AG04450 (cell line): ENCODE data around the gene SIRPG. TPM values are rescaled to one million over a fixed set of nuclear protein-coding genes. Genes with fewer than 3 reads are reported as not detected.

Experiments
- CTCF ChIA-PET: fragments of 300-600, 350-600 bp; formaldehyde crosslinking; extraction: SDS; loops from one replicate; lab custom pipeline; 2022; ENCODE audit warnings: antibody characterized with exemption, inconsistent platforms; lab: Charles Lee
- POLR2A ChIA-PET: fragments of 350-600 bp; formaldehyde crosslinking; extraction: SDS; loops from one replicate; lab custom pipeline; 2021; ENCODE audit warnings: antibody characterized with exemption, inconsistent platforms; lab: Yijun Ruan, JAX
- DNase-seq: peaks from one replicate; pipeline ENCODE4 v3.0.0-alpha.2; 2011; ENCODE audit warnings: low read depth, low spot score
- H3K27ac ChIP-seq: one replicate; pipeline ENCODE4 v1.5.1; 2012; ENCODE audit warnings: low read depth, low read length, control low read depth
- H3K27me3 ChIP-seq: one replicate; pipeline ENCODE4 v1.6.0; 2012; ENCODE audit warnings: low read length; ENCODE audit not compliant: control insufficient read depth, insufficient read depth
- H3K4me3 ChIP-seq: 2 replicates; pipeline ENCODE4 v1.5.1; 2011; ENCODE audit warnings: mild to moderate bottlenecking, low read depth, low read length, control low read depth
- H3K9me3 ChIP-seq: 2 replicates; pipeline ENCODE4 v1.5.1; 2012; ENCODE audit warnings: low read length; ENCODE audit not compliant: control insufficient read depth, insufficient read depth
- polyA plus RNA-seq: library from polyadenylated mRNA; depleted of rRNA; stranded (reverse); fragments of >200 nt; gene quantifications from 2 replicates; pipeline ENCODE4 v1.2.3, GENCODE V29; 2011
- TF ChIP-seq, protein P1 (sequence below): IDR thresholded peaks from 2 replicates; pipeline ENCODE4 v1.5.1; 2011; ENCODE audit warnings: low read depth, low read length, control low read depth, inconsistent platforms

The SIRPG gene
- polyA plus RNA-seq, 1 experiment: not detected

DNA sequence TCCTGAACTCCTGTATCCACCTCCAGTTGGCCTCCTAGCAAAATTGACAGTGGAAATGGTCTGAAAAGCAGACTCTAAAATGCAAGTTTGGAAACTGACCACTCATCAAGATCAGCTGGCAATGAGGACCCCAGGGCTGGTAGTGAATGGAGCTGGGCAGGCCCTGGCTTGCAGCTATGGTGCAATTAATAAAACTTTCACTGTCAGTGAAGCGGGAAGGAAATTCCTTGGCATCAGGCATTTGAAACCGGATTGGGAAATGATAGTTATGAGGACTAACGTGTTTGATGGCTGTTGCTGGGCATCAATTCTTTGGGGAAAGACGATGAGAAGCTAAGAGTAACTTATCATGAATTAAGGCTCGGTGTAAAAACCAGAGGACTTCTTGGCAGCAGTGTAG is 56.8 kb downstream of the SIRPG start:
- no peak for DNase-seq
- Histone ChIP-seq H3K9me3 (no peaks in the 10 kb centered on the region), H3K27me3 (no peaks in the 10 kb centered on the region), H3K4me3 (no peak overlapping the region), H3K27ac (no peak overlapping the region)
- POLR2A ChIA-PET: no interaction called here
- CTCF ChIA-PET: no interaction called here
- TF ChIP-seq, protein P1, sequence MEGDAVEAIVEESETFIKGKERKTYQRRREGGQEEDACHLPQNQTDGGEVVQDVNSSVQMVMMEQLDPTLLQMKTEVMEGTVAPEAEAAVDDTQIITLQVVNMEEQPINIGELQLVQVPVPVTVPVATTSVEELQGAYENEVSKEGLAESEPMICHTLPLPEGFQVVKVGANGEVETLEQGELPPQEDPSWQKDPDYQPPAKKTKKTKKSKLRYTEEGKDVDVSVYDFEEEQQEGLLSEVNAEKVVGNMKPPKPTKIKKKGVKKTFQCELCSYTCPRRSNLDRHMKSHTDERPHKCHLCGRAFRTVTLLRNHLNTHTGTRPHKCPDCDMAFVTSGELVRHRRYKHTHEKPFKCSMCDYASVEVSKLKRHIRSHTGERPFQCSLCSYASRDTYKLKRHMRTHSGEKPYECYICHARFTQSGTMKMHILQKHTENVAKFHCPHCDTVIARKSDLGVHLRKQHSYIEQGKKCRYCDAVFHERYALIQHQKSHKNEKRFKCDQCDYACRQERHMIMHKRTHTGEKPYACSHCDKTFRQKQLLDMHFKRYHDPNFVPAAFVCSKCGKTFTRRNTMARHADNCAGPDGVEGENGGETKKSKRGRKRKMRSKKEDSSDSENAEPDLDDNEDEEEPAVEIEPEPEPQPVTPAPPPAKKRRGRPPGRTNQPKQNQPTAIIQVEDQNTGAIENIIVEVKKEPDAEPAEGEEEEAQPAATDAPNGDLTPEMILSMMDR: no peak

DNA sequence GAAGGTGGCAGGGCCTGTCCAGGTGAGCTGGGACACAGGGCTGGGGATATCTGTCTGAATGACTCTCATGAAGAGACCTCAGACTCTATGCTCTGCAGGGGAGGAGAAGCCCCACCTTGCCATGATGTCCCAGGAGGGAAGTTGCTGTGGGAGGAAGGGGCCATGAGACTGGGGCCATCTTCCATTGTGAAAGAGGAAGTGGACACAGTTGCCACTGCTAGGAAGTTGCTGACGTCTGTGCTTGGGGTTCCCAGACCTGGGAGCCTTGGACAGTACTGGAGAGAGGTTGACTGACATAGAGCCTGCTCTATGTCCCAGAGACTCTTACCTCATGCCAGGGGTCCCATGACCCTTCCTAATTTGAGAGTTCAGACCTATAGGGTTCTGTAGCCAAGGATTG is 62.2 kb downstream of the SIRPG start:
- TF ChIP-seq, protein P1: no peak
- ChIA-PET CTCF (no interaction called here), POLR2A (no interaction called here)
- DNase-seq: no peak
- H3K9me3 ChIP-seq: no peaks in the 10 kb centered on the region
- no peaks in the 10 kb centered on the region for H3K27me3 ChIP-seq
- no peak overlapping the region for H3K27ac ChIP-seq
- no peak overlapping the region for H3K4me3 ChIP-seq

DNA sequence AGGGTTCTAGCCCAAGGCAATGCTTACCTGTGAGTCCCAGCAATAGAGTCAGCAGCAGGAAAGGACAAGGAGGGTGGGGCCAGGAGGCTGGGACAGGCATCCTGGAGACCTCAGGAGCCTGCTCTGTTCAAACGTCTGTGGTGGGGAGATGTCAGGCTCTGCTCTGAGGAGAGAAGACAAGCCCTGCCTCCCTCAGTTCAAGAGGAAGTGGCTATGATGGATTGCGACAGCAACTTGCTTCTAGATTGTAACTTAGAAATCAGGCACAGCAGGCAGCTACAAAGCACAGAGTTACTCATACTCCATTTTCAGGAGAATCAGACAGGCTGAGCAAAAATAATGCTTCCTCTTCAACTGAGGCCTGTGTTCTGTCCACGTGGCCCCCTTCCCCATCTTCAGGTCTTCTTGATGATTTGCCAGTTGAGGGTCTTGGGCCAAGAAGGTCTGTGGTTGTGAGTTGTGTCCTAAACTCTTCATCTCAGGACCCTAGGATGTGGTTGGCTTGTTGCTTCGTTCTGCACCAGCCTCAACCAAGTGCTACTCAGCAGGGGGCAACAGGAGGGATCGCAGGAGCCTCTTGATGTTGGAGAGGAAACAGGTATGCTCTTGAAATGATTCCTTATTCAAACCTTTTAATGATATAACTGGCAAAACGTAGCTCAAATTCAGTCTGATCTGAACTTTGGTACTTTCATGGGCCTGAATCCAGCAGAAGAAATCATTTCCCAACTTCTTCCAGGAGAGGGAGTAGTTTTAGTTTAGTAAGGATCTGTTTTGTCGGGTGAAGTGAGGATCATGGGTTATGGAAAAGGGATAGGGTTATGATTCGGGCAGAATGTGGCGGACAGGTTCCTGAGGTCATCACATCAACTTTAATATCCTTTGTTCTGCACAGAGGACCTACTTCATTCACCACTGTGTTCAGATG is 68.8 kb downstream of the SIRPG start:
- H3K27ac ChIP-seq: no peak overlapping the region
- TF ChIP-seq, protein P1: no peak
- ChIA-PET CTCF (no interaction called here), POLR2A (no interaction called here)
- H3K4me3 ChIP-seq: no peak overlapping the region
- no peak for DNase-seq
- no peaks in the 10 kb centered on the region for H3K27me3 ChIP-seq
- no peaks in the 10 kb centered on the region for H3K9me3 ChIP-seq

DNA sequence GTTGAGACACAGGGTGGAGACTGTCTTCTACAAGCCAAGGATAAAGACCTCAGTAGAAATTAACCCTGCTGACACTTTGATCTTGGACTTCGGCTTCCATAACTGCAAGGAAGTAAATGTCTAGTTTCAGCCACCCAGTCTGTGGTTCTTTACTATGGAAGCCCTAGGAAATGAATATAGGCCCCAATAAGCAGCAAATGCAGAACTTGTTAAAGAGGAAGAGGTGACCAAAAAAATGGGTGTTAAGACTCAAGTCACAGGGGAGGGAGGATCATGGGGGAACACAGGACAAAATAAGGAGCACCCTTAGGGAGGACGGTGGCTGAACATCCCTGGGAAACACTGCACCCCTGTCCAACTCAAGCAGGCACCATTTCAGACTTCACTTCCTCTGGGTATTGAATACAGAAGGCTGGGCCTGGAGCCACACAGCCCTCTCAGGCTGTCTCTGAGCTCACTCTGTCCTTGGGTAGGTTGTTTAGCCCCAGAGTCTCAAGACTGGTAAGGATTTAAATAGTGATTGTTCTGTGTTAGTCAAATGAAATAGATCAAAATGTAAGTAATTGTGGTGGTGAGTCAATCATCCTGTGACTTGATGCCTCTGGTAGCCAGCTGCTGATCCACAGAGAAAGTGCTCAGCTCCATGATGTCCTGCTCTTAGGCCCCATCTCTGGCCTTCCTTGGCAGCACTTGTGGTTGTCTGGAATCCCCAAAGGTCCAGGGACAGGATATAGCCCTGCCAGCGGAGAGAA is 69.6 kb downstream of the SIRPG start:
- CTCF ChIA-PET: no interaction called here
- no peaks in the 10 kb centered on the region for H3K27me3 ChIP-seq
- TF ChIP-seq, protein P1: no peak
- no peak for DNase-seq
- H3K4me3 ChIP-seq: no peak overlapping the region
- H3K9me3 ChIP-seq: no peaks in the 10 kb centered on the region
- no peak overlapping the region for H3K27ac ChIP-seq
- POLR2A ChIA-PET: no interaction called here

DNA sequence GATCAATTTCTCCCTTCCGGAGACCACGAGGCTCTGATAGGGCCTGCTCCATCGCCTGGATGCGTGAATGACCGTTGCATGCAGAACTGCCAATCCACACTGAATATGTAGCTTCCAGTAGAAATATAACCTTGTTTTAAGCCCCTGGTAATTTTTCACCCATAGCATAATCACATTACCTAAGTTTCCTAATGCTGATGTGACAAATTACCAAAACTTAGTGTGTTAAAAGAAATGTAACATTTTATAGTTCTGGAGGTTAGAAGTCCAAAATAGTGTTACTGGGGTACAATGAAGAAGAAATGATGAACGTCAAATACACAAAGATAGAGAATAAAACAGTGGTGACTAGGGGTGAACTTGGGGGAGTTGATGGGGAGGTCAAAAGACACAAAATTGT is 78.1 kb downstream of the SIRPG start:
- POLR2A ChIA-PET: no interaction called here
- TF ChIP-seq, protein P1: no peak
- no peak overlapping the region for H3K27ac ChIP-seq
- no peaks in the 10 kb centered on the region for H3K27me3 ChIP-seq
- CTCF ChIA-PET: no interaction called here
- H3K4me3 ChIP-seq: no peak overlapping the region
- H3K9me3 ChIP-seq: no peaks in the 10 kb centered on the region
- DNase-seq: no peak
